Caco-2 (cell line): ENCODE data around the gene RING1. TPM values are rescaled to one million over a fixed set of nuclear protein-coding genes. Genes with fewer than 3 reads are reported as not detected.

ENCODE experiments used
- BruUV-seq: library from RNA; stranded (reverse); fragments of 400-500 nt; replicated peaks from 2 replicates; lab custom pipeline; 2021; lab: Mats Ljungman, UMichigan
- CTCF ChIA-PET: fragments of 300-600 bp; sonication (Branson Sonifier 250); formaldehyde crosslinking; loops from one replicate; lab custom pipeline; 2022; ENCODE audit warnings: antibody characterized with exemption; lab: Charles Lee
- POLR2A ChIA-PET: fragments of 300-600 bp; sonication (Branson Sonifier 250); formaldehyde crosslinking; loops from one replicate; lab custom pipeline; 2022; ENCODE audit warnings: antibody characterized with exemption; lab: Charles Lee
- DNase-seq, 2 experiments: peaks; one replicate each; pipeline versions ENCODE4 v3.0.0 to v3.0.0-alpha.2; 2020 to 2022
- H3K27me3 ChIP-seq: replicated peaks from 2 replicates; pipeline ENCODE4 v1.6.0; 2011; ENCODE audit warnings: low read length; ENCODE audit not compliant: control insufficient read depth, insufficient read depth
- H3K36me3 ChIP-seq: 2 replicates; pipeline ENCODE4 v1.5.1; 2011; ENCODE audit warnings: low read length; ENCODE audit not compliant: control insufficient read depth, insufficient read depth
- H3K4me1 ChIP-seq: fragments of 250-450 bp; sonication (Bioruptor Pico); 2 replicates; pipeline ENCODE4 v1.5.1; 2020; ENCODE audit warnings: mild to moderate bottlenecking
- H3K4me3 ChIP-seq: 2 replicates; pipeline ENCODE4 v1.5.1; 2011; ENCODE audit warnings: low read depth, mild to moderate bottlenecking, control low read depth, low read length
- H3K9me3 ChIP-seq: fragments of 250-450 bp; sonication (Bioruptor Pico); 2 replicates; pipeline ENCODE4 v1.5.1; 2020; ENCODE audit warnings: mild to moderate bottlenecking, moderate library complexity
- H3K27ac Mint-ChIP-seq: one replicate; pipeline ENCODE4 v1.8.0; 2022; ENCODE audit warnings: mixed read lengths; ENCODE audit not compliant: unreplicated experiment
- H3K27me3 Mint-ChIP-seq: one replicate; pipeline ENCODE4 v1.8.0; 2022; ENCODE audit warnings: mixed read lengths; ENCODE audit not compliant: insufficient read depth, unreplicated experiment
- H3K36me3 Mint-ChIP-seq: one replicate; pipeline ENCODE4 v1.8.0; 2022; ENCODE audit warnings: mild to moderate bottlenecking, mixed read lengths; ENCODE audit not compliant: insufficient read depth, unreplicated experiment
- H3K4me1 Mint-ChIP-seq: one replicate; pipeline ENCODE4 v1.8.0; 2022; ENCODE audit warnings: low read depth, mixed read lengths; ENCODE audit not compliant: unreplicated experiment
- H3K4me3 Mint-ChIP-seq: one replicate; pipeline ENCODE4 v1.8.0; 2022; ENCODE audit warnings: mild to moderate bottlenecking, moderate library complexity, mixed read lengths; ENCODE audit not compliant: unreplicated experiment
- H3K9me3 Mint-ChIP-seq: one replicate; pipeline ENCODE4 v1.8.0; 2022; ENCODE audit warnings: mixed read lengths; ENCODE audit not compliant: unreplicated experiment
- CTCF ChIP-seq, 2 experiments: fragments of 200-600 bp in 1 of 2; IDR thresholded peaks; 1 replicate in 1 of 2; 2 replicates in 1 of 2; pipeline versions ENCODE4 v1.5.1 to v1.8.0; 2011 to 2022; ENCODE audit warnings: antibody characterized with exemption in 1 of 2, control low read depth in 1 of 2, inconsistent platforms in 1 of 2, low read depth in 1 of 2, low read length in 1 of 2, mild to moderate bottlenecking in 1 of 2, moderate library complexity in 1 of 2; ENCODE audit not compliant: insufficient read depth in 1 of 2, severe bottlenecking in 1 of 2, unreplicated experiment in 1 of 2
- intact Hi-C: fragments of 100-400 bp; cut with micrococcal nuclease; formaldehyde crosslinking; loops from one replicate; pipeline ENCODE4 v1.10.0; 2022; ENCODE audit not compliant: unreplicated experiment
- total RNA-seq: library from RNA; stranded (reverse); gene quantifications from 2 replicates; pipeline ENCODE4 v1.2.3, GENCODE V29; 2022

RING1 gene
- total RNA-seq, 1 experiment from 2014 or later = 32.0 TPM

DNA sequence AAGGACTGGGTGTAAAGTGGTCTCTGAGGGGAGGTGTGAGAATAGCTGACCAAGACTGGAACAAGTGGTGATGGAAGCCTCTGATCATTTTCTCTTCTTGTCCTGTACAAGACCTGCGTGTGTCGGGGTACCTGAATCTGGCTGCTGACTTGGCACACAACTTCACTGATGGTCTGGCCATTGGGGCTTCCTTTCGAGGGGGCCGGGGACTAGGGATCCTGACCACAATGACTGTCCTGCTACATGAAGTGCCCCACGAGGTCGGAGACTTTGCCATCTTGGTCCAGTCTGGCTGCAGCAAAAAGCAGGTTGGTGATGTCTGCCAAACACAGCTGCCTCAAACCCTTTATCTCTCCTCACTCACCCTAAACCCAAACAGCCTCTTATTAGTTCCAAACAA is 5.5 kb upstream of the RING1 start:
- ChIA-PET POLR2A (no interaction called here), CTCF (no interaction called here)
- H3K9me3 ChIP-seq = no peaks in the 10 kb centered on the region
- H3K27me3 ChIP-seq = no peaks in the 10 kb centered on the region
- no peaks in the 10 kb centered on the region for H3K27me3 Mint-ChIP-seq
- H3K4me1 Mint-ChIP-seq = peaks cover 46% of the 10 kb centered on the region
- intact Hi-C loops = no loop called here
- H3K4me3 Mint-ChIP-seq = peak overlapping the region; percentile 100
- peaks cover 28% of the 10 kb centered on the region for H3K4me1 ChIP-seq
- H3K36me3 ChIP-seq = peaks cover 13% of the 10 kb centered on the region
- TF ChIP-seq CTCF (IDR thresholded peaks at IDR 0.05; ENCODE audit: insufficient read depth in 1 of 2, low read depth in 1 of 2, low read length in 1 of 2, severe bottlenecking in 1 of 2, unreplicated experiment in 1 of 2) = no peak
- H3K36me3 Mint-ChIP-seq = peaks cover 63% of the 10 kb centered on the region
- DNase-seq = no peak
- H3K9me3 Mint-ChIP-seq = no peaks in the 10 kb centered on the region
- no TSS peak for BruUV-seq
- no peak overlapping the region for H3K27ac Mint-ChIP-seq
- H3K4me3 ChIP-seq = no peak overlapping the region

DNA sequence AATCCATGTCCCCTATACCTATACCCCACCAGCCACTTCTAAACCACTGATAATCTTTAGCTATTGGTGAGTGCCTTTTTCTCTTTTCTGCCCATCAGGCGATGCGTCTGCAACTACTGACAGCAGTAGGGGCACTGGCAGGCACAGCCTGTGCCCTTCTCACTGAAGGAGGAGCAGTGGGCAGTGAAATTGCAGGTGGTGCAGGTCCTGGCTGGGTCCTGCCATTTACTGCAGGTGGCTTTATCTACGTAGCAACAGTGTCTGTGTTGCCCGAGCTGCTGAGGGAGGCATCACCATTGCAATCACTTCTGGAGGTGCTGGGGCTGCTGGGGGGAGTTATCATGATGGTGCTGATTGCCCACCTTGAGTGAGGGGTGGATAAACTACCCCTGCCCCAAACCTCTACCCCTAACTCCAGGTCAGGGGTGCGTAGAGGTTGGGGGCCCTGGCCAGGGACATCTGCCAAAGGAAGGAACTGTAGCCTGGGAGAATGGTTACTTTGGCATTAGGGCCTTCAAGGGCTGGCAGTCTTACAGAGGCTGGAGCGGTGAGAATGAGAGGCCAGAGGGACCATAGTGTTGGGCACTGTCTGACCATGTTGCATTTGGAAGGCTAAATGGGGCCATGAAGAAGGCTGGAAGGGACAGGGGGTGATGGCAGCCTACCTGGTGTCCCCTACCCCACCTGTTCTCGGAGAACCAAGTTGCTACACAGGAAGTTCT is 4.7 kb upstream of the RING1 start:
- Histone ChIP-seq H3K4me1 (peaks cover 22% of the 10 kb centered on the region), H3K4me3 (no peak overlapping the region), H3K9me3 (no peaks in the 10 kb centered on the region), H3K27me3 (no peaks in the 10 kb centered on the region), H3K36me3 (peaks cover 13% of the 10 kb centered on the region)
- no TSS peak for BruUV-seq
- Mint-ChIP-seq H3K27ac (no peak overlapping the region), H3K9me3 (no peaks in the 10 kb centered on the region), H3K4me1 (peaks cover 38% of the 10 kb centered on the region), H3K27me3 (no peaks in the 10 kb centered on the region), H3K4me3 (peak overlapping the region; percentile 90), H3K36me3 (peaks cover 64% of the 10 kb centered on the region)
- no peak for DNase-seq
- CTCF ChIA-PET = no interaction called here
- POLR2A ChIA-PET = interaction anchor here (0.7 kb wide), 1 partner anchor 1702 kb away, joined by 3 read pairs; no protein-coding TSS in a partner anchor
- intact Hi-C loops = no loop called here
- no peak for TF ChIP-seq CTCF (IDR thresholded peaks at IDR 0.05; ENCODE audit: insufficient read depth in 1 of 2, low read depth in 1 of 2, low read length in 1 of 2, severe bottlenecking in 1 of 2, unreplicated experiment in 1 of 2)

- peaks cover 13% of the 10 kb centered on the region for H3K36me3 ChIP-seq
- peaks cover 22% of the 10 kb centered on the region for H3K4me1 ChIP-seq
- peaks cover 69% of the 10 kb centered on the region for H3K36me3 Mint-ChIP-seq
- H3K4me3 Mint-ChIP-seq = peak overlapping the region; percentile 90
- no peak for TF ChIP-seq CTCF (IDR thresholded peaks at IDR 0.05; ENCODE audit: insufficient read depth in 1 of 2, low read depth in 1 of 2, low read length in 1 of 2, severe bottlenecking in 1 of 2, unreplicated experiment in 1 of 2)
- no peaks in the 10 kb centered on the region for H3K27me3 Mint-ChIP-seq
- H3K9me3 ChIP-seq = no peaks in the 10 kb centered on the region
- intact Hi-C loops = no loop called here
- no peaks in the 10 kb centered on the region for H3K9me3 Mint-ChIP-seq
- BruUV-seq = no TSS peak
- no peak overlapping the region for H3K4me3 ChIP-seq
- CTCF ChIA-PET = interaction anchor here (1.0 to 1.6 kb wide), 2 partner anchors 44 to 271 kb away, joined by 7 to 11 read pairs; no protein-coding TSS in a partner anchor
- DNase-seq = no peak
- no peak overlapping the region for H3K27ac Mint-ChIP-seq
- peaks cover 33% of the 10 kb centered on the region for H3K4me1 Mint-ChIP-seq
- no peaks in the 10 kb centered on the region for H3K27me3 ChIP-seq
- POLR2A ChIA-PET = interaction anchor here (0.7 to 1.6 kb wide), 3 partner anchors 85 to 1701 kb away, joined by 3 to 16 read pairs (median 9); partner anchors contain the start of gene WDR46
These were observed 4.2 kb upstream of the RING1 start for GRCh38 chr6:33204165-33204414.
